Inflammatory macrophage treated with lipopolysaccharide for 1 hour (primary cell): ENCODE measurements around the gene AP3B1.
A peak's percentile ranks its signal among the peaks of the same experiment; 100 is the strongest.

Source experiments
- DNase-seq, 2 donors: peaks; one replicate each; pipeline ENCODE4 v3.0.0-alpha.2; 2020 to 2022

AP3B1 gene

DNA sequence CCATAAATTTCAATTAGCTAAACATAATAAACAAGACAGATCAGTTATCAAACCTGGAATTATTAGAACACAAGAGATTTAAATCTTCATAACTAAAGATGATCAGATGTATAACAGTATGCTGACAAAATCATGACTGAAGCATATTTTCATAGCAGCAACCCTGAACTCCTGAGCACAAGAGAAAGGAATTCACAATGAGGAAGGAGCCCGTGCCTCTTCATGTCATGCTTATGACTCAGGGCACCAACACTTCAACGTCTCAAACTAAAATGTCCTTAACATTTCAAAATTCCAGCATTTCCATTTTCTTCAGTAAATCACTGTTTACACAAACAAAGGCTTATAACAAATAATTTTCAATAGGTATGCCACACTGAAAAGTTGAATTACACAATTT is 6.7 kb downstream of the AP3B1 start:
- DNase-seq, result peak; percentile 83 to 90

DNA sequence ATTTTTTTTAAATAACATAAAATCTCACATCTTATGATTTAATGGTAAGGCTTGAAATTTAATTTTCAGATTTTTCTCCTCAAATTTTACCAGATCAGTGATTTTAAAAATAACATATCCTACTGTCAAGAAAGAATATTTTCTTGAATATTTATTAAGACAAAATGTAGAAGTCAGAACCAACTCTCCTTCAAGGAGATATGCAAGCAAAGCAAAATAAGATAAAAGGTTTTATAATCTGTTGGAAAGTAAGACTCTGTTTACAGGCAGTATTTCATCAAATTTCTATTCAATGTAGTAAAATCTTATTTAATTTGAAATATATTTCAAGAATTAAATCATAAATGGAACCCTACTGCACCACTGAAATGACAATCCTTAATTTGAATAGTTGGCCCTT is 7.3 kb downstream of the AP3B1 start:
- DNase-seq, result no peak

DNA sequence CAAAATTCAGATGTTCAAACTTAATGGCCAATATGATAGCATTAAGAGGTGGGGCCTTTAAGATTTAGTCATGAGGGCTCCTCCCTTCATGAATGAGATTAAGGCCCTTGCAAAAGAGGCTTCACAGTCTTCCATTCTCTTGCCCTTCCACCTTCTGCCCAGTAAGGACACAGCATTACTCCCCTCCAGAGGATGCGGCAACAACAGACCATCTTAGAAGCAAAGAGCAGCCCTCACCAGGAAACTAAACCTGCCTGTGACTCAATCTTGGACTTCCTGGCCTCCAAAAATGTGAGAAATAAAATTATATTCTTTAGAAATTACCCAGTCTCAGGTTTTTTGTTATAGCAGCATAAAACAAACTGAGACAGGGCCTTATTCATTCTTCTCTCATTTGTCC is 8.2 kb downstream of the AP3B1 start:
- DNase-seq, result peak; percentile 48 to 51

DNA sequence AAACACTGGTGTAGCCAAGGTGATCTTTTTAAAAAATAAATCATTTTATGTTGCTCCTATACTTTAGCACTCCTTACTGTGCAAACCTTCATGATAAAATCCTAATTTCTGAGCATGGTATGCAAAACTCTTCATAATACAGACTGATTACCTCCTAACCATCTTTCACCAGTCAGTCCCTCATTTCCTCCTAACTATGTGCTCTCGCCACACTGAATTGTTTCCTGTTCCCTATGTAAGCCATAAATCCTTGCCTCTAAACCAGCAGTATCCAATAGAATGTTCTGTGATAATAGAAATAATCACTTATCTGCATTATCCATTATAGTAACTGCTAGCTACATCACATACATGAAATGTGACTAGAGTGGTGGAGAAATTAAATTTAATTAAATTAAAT is 10.7 kb downstream of the AP3B1 start:
- DNase-seq, result no peak

DNA sequence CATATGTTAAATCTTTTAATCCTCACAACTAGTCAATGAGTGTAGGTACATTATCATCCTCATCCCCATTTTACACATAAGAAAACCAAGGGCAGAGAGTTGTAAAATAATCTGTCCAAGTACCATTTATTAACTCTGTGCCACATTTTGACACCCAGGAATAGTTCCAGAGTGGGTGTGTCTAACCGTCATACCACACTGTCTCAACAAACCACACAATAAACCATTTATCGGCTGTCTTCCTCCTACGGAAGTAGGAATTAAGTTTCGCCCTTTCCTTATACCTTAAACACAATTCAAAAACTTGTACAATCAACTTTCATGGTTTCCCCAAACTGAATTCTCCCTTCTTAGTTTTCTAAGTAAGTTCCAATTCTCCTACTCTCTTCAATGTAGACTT is 11.4 kb downstream of the AP3B1 start:
- DNase-seq, result no peak

DNA sequence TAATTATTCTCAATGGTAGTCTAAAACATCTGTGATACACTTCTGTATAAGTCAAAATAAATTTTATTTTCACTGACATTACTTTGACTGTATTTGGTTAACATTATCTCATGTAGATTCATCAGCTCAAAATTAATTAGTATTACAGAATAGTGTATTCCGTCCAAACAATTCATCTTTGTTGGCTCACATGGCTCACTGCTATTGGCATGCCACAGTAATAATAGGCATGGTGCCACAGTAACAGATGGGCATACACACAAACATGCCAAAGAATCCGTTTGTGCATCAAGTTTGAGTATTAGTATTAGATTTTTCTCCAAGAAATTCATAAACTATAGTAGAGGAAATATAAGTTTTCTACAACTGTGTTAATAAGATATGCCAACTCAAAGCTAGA is 14.2 kb downstream of the AP3B1 start:
- no peak for DNase-seq

DNA sequence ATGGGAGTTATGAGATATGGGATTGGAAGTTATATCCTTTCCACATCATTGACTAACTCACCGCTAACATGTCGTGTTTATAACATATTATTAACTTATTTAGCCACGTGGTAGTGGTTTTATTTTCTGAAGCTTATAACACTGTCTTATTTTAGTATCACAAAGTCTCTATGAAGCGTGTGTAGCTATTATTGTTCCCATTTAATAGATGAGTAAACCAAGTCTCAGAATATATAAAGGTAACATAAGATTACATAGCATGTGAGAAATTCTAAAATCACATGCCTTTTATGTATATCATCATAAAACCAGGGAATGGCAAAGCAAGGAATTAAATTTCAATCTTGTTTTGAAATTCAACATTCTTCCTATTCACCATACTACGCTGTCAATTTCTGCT is 15.3 kb downstream of the AP3B1 start:
- no peak for DNase-seq

DNA sequence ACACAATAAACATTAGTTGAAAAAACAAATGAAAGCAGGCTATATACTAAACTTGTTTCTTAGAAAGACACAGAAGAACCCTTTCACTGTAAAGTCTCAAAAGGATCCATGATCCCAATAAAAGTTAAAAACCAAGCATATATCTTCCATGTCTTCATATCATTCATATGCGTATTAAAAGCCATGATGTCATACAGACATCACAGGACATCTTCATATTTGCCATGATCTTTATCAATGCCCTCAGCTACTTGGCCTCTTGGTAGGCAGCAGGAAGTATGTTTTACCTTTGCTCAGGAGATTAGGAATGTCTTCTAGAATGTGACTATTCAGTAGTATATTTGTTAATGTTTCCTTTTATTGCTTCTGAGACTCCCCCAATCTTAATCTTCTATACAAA is 16.8 kb downstream of the AP3B1 start:
- DNase-seq, result no peak

DNA sequence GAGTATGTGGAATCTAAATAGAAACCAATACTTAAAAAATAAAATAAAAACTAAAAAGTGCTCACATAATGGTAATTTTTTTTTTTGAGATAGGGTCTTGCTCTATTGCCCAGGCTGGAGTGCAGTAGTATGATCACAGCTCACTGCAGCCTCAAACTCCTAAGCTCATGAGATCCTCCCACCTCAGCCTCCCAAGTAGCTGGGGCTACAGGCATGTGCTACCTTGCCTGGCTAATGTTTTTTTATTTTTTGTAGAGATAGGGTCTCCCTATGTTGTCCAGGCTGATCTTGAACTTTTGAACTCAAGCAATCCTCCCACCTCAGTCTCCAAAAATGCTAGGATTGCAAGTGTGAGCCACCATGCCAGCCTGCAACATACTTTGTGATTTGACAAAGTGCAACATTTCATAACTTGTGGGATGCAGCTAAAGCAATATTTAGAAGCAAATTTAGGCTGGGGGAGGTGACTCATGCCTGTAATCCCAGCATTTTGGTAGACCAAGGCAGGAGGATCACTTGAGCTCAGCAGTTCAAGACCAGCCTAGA is 18.4 kb downstream of the AP3B1 start:
- no peak for DNase-seq

DNA sequence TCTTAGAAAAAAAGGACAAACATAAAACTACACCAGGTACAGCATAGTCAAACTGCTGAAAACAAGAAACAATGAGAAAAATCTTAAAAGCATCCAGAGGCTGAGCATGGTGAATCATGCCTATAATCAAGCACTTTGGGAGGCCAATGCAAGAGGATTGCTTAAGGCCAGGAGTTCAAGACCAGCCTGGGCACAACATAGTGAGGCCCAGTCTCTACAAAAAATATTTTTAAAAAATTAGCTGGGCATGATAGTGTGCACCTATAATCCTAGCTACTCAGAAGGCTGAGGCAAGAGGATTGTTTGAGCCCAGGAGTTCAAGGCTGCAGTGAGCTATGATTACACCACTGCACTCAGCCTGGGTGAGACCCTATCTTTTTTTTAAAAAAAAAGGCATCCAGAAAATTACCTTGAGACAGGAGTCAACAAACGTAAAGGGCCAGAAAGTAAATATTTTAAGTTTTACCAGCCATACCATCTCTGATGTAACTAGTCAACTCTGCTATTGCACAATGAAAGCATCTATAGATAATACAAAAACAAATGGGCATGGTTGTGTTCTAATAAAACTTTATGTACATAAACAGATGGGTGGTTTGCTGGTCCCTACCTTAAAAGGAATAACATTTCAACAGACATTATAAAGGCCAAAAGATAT is 19.8 kb downstream of the AP3B1 start:
- DNase-seq, result no peak

DNA sequence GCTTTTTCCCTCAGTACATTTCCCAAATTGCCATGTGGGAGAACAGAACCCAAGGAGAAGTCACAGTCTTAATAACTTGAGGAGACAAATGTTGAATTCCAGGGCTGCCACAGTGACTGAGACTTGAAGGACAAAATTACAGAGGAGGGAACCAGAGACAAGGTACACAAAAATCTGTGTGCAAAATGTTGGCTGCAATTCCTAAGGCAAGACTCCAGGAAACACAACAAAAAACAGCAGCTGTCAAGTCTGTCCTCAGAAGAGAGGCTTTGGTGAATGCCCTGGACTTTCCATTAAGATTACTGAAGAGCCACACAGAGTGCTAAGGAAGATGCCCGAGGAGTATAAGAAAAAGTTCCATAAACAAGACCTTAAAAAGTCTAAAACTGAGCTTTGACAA is 21.1 kb downstream of the AP3B1 start:
- DNase-seq, result no peak

DNA sequence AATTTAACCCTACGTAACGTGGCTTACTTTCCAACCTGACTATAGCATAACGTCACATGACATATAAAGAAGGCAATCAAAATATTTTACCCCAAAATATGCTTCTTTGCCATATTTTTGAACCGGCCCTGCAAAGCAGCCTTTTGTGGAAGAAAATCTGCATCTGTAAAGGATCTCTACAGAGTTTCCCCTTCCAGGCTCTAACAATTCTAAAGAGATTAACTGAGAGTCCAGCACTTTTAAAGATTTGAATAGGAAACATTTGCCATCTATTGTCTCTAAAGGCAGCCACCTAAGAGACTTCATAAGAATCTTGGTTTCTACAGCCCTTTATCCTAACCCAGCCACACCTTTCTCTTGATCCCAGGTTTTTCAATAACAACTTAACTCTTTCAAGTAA is 22.7 kb downstream of the AP3B1 start:
- no peak for DNase-seq

DNA sequence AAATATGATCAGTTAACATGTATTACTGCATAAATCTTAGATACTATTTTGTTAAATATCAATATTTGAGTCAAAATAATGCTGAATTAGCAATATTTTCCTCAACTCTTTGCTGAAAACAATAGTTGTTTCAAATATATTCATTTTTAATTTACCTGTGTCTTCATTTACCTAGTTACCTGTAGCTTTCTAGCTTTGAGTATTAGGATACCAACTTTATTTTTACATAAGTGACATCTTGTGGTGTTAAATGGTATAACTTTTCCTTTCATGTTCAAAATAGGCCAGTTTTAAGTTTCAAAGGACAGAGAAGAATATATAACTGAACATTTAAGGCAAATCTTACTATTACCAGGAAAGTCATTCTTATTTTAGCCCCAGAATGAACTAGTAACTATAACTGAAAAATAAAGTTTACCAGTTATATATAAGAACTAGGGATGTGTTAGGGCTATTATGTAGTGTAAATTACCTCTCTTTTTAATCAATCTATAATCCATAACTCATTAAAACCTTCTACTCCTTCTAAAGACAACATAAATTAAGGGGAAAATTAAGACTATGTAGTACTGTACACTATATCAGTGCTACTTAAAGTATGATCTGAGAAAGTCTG is 25.3 kb downstream of the AP3B1 start:
- peak in 1 of 2 donors; percentile 24 for DNase-seq

DNA sequence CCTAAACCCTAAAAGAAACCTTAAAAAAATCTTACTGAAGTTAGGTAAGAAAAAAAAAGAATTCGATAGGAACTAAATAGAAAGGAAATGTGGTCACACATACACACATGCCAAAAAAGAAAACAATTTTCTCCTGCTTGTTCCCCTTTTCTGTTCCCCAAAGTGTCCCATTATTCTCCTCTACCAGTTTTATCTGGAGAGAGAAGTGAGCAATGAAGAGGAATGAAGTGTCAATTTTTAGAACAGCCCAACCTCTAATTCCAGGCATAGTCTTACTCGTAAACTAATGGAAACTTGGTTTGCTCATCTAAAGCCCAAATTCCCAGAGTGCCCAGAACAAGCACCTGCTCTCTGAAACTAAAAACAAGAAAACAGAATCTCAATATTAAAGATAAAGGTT is 26.1 kb downstream of the AP3B1 start:
- peak; percentile 38 to 55 for DNase-seq

DNA sequence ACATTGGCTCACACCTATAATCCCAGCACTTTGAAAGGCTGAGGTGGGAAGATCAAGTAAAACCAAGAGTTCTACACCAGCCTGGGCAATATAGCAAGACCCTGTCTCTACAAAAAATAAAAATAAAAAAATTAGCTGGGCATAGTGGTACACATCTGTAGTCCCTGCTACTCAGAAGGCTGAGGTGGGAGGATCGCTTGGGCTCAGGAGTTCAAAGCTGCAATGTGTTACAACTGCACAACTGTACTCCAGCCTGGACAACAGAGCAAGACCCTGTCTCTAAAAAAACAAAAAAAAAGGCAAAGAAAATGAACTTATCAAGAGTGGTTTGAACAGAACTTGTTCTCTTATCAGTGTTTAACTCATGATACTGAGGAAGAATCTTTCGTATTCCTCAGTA is 29.3 kb downstream of the AP3B1 start:
- DNase-seq, result no peak

DNA sequence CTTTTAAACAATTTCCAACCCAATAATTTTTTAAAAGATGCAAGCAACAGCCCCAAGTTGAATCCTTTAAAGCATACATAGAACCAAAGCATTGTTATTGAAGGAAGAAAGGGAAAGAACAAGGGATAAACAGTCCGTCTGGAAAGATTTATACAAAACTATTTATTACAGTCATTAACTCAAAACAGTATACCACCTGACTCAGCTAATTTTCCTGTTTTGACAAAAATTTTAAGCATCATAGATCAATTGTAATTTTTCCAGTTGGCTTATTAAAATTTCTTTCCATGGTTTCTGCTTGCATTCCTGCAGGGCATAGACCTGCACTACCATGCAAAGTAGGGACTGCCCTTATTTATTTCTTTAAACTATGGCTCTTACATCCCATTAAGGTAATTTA is 29.9 kb downstream of the AP3B1 start:
- DNase-seq, result no peak

DNA sequence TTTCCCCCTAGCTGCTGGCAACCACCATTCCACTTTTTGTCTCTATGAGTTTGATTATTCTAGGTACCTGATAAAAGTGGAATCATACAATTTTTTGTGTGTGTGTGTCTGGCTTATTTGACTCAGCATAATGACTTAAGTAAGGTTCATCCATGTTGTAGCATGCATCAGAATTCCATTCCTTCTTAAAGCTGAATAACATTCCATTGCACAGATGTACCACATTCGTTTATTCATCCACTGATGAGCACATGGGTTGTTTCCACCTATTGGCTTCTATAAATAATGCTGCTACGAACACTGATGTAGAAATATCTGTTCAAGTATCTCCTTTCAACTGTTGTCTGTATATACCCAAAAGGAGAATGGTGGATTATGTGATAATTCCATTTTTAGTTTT is 33.7 kb downstream of the AP3B1 start:
- no peak for DNase-seq

DNA sequence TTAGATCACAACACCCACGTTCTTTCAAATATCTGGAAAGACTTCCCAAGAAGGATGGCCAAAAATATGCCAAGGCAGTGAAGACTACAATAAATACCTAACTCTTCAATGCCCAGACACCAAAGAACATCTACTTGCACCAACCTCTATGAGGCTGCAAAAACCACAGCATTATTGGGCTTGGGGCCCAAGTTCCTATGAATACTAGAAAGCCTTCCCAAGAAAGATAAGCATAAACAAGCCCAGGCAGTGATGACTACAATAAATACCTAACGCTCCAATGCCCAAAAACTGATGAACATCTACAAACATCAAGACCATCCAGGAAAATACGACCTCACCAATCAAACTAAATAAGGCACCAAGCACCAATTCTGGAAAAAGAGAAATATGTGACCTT is 41.3 kb downstream of the AP3B1 start:
- no peak for DNase-seq

DNA sequence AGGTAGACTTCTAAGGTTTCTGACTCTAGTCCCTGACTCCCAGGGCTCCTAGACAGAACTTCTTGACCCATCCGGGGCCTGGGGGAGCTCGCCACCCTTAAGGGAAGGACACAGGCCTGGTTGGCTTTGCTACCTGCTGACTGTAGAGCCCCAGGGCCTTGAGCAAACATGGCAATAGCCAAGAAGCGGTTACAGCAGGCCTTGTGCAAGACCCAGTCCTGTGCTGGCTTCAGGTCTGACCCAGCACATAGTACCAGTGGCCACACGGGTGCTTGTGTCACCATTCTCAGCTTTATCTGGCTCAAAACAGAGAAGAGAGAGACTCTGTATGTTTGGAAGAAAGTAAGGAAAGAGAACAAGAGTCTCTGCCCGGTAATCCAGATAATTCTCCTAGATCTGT is 41.8 kb downstream of the AP3B1 start:
- no peak for DNase-seq

DNA sequence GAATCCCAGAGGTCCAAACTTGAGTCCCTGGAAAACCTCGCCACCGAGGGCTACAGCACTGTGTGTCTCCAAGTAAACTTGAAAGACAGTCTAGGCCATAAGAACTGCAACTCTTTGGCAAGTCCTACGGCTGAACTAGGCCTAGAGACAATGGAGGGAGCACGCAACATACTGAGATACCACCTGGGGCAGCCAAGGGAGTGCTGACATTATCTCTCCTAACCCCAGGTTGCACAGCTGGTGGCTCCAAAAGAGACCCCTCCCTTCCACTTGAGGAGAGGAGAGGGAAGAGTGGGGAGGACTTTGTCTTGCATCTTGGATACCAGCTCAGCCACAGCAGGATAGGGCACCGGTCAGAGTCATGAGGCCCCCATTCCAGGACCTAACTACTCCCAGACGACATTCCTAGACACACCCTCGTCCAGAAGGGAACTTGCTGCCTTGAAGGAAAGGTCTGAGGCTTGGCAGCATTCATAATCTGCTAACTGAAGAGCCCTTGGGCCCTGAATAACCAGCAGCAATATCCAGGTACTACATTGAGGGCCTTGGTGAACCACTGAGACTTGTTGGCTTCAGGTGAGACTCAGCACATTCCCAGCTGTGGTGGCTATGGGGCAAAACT is 42.7 kb downstream of the AP3B1 start:
- no peak for DNase-seq

DNA sequence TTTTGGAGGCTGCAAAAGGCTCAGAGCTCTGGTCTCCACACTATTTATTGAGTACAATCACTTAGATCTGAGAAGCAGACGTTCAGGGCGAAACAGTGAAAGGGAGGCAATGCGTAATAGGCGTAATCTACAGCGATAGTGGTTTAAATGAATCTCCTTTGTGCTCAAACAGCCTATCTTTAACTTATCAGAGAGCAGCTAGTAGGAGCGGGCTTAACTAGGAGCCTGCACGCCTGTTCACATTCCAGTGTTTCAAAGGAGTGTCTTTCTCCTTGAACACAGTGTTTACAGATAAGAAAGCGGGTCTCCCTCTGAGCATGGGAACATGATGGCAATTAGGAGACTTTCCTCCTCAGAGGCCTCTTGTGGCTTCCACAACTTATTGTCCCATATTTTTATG is 49.4 kb downstream of the AP3B1 start:
- DNase-seq, result no peak

DNA sequence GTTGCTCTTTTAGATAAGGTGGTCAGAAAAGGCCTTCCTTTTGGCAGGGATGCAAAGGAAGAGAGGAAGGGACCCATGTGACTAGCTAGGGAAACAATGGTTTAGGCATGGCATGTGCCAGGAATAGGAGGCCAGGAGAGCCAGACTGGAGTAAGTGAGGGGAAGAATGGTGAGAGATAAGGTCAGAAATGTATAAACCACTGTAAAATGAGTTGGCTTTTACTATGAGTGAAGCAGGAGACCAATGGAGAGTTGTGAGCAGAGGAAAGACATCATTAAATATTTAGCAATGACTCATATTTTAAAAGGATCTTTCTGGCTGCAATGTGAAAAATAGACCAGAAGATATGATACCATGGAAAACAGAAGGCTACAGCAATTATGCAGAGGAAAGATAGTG is 50.9 kb downstream of the AP3B1 start:
- no peak for DNase-seq

DNA sequence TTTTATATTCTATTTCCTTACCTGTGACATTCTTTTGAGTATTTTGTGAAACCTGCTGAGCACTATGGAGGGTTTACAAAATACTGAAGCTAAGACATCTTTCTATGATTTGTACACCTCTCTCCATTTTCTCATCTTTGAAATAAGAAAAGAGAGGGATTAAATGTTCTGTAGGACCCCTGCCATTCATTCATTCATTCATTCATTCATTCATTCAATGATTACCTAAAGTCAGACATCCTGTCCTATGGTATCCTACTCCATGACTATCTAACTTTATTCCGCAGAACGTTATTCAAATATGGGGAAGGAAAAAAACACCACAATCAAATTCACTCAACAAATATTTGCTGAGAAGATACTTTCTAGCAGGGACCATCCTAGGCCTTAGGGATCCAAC is 51.4 kb downstream of the AP3B1 start:
- DNase-seq, result no peak

DNA sequence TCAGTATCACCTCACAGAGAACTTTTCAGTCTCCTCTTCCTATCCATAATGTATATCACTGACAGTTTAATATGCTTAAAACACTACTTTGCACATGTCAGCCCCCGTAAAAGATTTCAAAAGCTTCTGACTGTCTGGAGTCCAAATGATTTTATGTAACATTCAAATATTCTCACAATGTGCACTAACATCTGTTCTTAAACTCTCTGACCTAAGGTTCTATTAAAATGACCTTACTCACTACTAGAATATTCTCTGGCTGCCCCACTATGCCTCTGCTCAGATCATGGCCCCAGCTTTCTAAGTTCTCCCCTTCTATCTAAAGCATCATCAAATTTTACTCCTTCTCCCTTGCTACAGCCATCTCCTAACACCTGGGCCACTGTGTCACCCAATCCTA is 52.5 kb downstream of the AP3B1 start:
- DNase-seq, result no peak

DNA sequence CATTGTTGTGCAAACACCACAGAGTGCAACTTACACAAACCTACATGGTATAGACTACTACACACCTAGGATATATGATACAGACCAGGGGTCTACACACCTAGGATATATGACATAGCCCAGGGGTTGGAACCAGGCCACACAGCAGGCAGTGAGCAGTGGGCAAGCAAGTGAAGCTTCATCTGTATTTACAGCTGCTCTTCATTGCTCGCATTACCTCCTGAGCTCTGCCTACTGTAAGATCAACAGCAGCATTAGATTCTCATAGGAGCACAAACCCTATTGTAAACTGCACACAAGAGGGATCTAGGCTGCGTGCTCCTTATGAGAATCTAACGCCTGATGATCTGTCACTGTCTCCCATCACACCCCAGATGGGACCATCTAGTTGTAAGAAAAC is 56.6 kb downstream of the AP3B1 start:
- no peak for DNase-seq
